GM21529 (cell line): ENCODE measurements around the gene SUPT6H.

Experiments
- ATAC-seq: cut with Tn5 transposase; IDR thresholded peaks from one replicate; pipeline ENCODE4 v1.9.1; 2021; ENCODE audit not compliant: unreplicated experiment

Gene SUPT6H

DNA sequence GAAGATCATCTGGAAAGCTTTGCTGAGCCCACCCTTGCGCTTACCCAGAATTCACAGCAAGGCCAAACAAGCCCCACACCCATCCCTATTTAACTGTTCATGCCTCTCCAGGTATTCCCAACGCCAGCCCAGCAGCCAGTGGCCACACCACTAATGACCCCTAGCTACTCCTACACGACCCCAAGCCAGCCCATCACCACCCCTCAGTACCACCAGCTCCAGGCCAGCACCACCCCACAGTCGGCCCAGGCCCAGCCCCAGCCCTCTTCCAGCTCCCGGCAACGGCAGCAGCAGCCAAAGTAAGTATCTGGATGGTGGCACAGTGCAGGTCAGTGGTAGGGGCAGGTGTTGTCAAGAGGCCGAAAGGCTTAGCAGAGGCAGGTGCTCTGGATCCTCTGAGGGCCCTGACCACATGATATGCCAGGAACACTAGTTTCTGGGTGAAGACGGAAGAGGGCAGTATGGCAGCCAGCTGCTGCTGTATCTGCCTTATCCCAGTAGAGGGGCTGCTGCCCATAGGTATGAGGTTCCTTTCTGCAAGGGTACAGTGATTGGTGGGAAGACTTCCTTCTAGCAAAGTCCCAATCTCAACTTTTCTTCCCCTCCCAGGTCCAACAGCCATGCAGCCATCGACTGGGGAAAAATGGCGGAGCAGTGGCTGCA, 39.0 kb downstream of the SUPT6H start:
- ATAC-seq: no peak

DNA sequence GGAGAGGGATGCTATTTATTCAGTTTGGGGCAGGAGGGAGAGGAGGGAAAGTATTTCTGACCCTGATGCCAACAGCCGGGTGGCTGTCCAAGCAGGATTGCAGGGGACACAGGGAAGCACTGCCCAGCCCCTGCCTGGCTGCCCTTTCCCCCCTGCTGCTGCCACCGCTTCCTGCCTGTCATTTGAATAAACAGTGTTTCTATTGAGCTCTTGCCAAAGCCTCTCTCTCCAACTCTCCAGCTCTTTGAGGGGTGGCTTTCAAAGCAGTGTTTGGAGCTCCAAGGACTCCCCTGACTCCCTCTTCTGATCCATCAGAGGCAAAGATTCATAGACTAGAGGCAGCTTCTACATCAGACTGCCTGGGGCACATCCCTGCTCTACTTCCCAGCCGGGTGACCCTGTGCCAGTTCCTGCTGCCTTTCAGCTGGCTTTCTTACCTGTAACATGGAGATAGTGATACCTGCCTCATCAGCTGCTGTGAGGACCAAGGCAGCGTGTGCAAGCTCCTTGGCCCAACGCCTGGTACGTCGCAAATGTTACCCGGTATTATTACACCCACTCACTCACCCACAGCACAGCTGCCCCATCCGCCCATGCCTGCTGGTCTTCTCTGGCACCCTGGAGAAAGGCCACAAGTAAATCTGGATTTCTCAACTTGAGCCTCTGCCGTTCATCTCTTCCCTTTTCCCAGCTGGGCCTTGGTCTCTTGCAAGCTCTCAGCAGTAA, 40.2 kb downstream of the SUPT6H start:
- ATAC-seq: no peak

DNA sequence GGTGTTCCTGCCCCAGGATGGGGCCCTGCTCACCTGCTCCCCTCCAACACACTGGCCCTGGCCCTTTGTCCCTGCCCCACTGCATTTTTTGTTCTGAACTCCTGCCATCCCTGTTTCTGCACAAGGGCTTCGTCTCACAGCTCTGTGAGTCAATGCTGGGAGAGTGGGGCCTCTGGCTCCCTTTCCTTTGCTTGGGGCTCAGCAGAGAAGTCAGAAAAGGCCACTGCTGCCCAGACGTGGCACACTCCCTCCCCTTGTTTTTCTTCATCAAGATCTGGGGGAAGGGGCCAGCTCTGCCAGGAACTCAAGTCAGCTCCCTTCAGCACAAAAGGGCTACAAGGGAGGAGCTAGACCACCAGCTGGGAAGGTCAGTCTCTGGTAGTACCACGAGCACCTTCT, 40.7 kb downstream of the SUPT6H start:
- ATAC-seq: no peak

DNA sequence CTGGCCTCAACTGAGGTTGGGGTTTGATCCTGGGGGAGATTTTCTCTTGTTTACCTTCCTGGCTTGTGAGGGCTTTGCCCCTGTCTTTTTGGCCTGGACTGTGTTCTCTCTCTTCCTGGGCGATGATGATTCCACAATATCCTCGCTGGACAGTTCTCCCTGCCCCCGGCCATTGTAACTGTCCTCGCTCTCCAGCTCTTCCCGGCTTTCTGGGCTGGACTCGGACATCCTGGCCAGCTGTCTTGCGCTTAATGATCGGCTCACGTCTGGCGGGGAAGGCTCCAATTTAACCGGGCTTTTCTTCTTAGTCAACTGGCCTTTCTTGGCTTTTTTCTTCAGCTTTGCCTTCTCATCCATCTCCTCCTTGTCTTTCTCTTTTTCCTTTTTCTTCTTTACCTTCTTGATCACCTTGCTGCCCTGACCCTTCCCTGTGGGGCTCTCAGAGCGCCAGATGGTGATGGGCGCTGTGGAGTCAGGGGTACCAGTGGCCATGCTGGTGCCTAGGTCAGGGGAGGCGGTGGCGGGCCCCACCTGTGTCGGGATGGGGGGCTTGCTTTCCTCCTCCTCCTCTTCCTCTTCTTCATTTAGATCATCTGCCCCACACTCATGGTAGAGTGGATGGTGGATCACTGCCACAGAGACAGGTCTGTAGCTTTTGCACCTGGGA, 41.7 kb downstream of the SUPT6H start:
- no peak for ATAC-seq

DNA sequence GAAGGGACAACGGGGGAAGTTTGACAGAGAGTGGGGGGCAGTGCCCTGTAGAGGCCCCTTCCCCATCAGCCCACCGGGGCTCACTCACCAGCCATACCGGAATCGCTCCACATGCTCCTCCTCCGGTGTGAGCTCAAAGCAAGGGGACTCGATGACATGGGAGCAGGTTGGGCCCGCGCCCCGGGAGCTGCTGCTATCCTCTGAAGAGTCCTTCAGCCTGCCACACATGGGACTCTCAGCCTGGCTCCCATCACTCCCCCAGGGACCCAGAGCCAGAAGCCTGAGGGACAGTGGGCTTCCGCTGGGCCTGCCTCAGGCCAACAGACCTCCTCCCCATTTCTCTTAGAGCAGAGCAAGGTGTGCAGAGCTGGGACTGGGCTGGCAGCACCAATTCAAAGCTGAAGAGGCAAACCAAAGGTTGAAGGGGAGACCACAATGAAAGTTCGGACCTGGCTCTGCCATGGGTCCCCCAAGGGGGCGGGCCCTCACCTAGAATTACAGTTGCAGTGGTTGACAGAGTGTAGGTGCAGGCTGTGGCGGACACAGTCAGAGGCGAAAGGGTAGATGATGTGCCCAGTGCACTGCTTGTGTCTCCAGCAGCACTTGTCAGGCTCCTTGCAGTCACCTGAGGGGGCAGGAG, 42.3 kb downstream of the SUPT6H start:
- no peak for ATAC-seq

DNA sequence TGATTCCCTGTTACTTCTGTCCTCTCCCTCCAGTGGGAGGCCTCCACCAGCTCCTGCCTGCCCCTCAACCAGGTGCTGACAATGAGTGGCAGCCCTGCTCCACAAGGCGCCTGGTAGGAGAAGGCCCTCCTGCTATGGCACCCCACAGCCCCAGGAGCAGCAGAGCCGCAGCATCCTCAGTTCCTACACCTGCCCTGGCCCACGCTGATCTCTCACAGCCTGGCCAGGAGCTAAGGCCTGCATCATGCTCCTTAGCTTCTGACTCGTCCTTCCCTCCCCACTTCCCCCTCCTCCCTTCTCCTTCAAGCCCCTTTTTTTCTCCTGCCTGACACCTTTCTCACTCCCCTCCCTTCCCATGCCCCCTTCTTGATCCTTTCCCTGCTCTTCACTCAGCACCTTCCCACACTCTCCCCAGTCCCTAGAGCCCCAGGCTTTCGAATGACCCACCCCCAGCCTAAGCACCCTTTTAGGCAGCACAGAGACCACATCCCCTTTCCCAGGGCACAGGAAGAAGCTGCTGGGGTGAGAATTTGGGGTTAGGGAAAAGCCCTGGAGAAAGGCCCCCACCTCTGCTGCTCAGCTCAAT, 43.2 kb downstream of the SUPT6H start:
- no peak for ATAC-seq

DNA sequence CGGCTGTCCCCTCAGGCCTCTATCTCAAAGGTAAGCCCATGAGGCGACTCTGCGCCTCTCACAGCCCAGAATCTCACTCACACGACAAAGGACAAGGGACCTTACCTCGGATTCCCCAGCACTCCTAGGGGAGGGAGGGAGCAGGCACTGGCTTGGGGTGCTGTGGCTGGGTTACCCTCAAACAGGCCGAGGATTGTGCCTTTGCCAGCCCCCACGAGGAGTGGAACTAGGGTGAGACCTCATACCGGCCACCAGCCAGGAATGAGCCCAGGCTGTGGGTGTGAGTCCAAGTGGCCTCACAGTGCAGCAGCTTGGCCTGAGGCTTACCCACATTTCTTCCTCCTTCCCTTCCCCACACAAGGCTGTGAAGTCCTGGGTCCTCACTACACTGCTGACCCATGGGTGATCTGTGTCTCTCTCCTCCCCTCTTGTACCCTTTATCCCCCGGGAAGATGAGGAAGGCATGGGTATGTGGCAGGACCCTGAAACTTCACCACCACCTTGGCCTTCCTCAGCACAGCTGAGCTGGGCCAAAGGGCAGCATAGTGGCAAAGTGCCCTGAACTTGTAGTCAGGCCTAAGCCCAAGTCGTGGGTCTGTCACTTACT, 43.8 kb downstream of the SUPT6H start:
- ATAC-seq: no peak

DNA sequence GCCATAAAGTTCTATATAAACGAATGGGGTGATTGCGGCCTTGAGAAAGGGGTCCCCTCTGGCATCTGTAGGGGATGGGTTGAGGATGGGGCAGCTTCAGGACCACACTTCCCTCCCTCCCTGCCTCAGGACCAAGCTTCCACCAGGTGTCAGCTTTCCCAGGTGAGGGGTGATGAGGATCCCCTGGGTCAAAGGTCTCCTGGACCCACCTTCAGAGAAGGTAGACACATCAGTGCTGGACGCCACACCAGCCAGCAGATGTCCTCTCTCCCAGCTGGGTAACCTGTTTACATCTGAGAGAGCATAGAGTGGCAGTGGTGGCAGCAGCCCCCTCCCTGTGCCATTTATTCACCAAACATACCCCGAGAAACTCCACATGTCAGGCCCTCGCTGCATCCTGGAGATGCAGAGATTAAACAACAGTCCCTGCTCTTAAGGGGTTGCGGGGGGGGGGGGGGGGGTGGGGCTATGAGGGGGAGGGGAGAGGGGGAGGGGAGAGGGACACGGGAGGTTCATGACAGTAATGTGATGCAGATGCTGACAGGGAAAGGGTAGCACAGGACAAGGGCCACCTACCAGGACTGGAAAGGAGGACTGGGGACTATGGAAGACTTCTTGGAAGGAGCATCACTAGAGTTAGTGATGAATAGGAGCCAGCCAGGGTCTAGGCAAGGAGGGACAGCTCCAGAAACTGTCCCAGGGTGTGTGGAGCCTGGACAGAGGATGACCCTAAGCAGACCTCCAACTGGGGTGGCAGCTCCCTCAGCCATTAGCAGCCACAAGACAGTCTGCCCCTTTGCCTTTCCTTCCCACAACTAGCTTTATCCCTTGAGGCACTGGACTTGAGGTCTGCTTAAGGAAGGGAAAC, 44.7 kb downstream of the SUPT6H start:
- ATAC-seq: no peak

DNA sequence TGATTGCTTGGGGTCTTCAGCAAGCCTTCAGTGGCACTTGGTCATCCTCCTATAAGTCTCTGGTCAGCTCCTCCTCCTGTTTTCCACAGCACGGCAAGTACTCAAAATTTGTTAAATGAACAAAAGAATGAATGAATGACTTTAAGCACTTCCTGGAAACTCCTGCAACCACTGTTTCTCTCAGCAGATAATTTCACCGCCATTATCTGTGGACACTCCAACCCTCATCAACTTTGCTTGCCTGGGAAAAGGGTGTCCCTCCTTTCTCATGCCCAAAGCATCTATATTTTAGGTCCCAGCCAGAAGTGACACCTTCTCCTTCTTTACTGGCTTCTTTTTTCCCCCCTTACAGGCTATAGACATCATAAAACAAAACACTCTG, 45.3 kb downstream of the SUPT6H start:
- ATAC-seq: no peak

DNA sequence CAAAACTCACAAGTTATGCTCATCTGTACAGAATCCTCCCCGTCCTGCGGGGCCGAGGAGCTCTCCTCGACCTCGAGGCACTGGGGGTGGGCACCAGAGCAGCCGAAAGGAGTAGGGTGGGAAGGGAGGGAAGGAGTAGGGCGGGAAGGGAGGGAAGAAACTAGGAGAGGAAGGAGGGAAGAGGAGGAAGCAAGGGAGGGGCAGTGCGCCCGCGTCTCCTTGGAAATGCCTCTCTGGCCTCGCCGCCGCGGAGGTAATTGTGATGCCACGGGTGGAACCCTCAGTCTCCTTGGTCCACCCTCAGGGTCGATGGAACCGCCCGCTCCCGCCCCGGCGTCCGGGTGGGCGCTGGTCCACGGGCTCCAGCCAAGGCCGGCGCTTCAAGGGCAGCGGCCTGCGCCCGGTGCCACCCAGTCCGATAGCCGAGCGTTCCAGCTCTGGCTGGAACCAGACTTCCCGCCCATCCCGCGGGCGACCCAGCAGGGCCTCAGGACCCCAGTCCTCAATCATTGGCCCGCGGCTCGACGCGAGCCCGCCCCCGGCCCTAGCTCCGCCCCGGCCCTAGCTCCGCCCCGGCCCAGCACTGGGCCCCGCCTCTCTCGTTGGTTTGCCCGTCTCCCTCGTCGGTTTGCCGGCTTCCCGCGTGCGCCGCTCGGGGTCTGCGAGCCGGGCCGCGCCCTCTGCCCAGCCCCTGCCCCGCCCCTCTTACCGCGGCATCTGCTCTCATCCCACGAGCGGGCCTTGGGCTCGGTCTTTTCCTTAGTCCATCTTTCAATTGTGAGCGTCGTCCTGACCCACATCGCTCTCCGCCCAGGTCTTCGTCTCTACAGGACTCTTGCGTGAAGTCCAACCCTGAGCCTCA, 49.1 kb downstream of the SUPT6H start:
- peak; percentile 75 for ATAC-seq

DNA sequence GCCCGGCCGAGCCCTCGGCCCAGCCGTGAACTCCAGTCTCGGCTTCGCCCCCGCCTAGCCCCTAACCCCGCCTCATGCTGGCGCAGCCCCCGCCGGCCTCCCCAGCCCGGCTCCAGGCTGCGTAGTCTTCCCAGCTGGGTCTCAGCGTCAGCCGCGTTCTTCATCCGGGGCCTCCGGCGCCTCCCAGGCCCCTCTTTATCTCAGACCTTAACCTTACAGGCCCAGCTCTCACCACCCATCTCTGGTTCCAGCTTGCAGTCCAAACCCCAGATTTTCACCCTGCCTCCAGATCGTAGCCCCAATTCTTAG, 49.7 kb downstream of the SUPT6H start, which contains the start of gene PROCA1:
Gene PROCA1 (minus strand): TSS at position 166 of the 309 bp plus-strand sequence. CDS start 228 bp downstream, outside the sequence.
- peak; percentile 21 for ATAC-seq

DNA sequence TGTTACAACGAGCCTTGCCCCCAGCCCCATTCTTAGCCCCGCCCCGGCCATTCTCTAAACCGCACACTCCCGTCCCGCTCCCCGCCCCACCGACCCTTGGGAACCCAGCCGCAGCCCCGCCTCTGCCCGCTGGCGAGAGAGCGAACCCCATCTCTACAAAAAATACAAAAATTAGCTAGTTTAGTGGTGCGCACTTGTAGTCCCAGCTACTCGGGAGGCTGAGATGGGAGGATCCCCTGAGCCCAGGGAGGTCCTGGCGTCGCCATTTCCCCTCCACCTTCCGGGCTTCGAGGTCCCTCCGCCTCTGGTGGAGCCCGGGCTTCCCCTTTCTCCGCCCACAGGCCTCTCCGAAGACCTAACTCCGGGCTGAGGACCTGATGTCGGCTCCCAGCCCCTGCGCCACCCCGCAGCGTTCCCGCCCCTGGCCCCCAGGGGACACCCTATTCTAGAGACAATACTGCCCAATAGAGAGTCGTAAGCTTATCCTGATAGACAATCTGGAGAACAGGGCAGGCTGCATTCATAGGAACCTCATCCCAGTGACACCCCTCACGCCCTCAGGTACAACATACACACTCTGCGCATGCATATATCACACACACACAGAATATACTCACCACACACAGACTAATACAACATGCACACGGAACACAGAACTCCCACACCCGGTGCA, 50.2 kb downstream of the SUPT6H start:
- ATAC-seq: peak; percentile 40

DNA sequence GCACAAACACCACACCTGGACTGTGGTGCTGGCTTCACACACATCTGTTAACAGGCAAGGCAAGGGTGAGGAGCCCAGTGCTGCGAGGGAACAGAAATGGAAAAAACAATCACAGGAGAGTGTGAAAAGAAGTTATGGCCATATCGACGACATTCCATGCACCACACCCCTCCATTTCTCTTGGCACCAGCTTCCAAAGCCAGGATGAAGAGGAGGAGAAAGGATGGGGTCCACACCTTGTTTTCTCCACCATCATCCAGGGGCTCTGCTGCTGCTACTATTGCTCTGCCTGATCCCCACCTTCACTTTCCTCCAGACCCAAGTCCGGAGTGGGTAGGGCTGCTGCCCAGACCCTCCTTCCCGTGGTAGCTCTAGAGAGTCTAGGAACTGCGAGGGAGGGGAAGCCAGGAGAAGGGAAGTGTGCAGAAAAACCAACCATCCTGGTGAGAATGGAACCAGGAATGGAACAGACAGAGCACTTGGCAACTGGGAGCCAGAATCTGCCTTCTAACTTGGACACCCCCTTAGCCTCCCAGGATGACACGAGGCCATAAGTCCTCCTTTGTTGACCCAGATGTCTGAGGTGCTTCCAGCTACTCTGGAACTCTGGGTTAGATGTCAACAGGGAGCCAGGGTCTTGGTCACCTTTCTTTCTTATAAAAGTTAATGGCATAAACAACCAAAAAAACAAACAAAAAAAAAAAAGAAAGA, 50.9 kb downstream of the SUPT6H start:
- ATAC-seq: no peak

DNA sequence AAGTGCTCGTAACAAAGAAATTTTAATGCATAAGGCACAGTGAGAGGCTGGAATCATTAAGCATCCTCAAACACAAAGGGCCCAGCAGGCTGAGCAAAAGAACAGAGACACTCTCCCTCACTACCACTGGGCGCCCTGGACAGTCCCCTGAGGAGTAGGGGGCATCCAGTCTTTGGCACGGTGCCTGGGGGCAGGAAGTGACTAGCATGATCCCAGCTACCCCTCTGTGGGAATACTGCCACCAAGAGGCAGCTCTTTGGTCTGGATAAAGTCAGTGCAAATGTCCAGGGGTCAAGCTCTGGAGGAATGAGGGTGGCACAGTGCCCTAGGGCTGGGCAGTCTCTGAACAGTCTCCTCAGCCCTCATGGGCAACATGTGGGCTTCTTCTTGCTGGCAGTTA, 52.3 kb downstream of the SUPT6H start:
- ATAC-seq: no peak

DNA sequence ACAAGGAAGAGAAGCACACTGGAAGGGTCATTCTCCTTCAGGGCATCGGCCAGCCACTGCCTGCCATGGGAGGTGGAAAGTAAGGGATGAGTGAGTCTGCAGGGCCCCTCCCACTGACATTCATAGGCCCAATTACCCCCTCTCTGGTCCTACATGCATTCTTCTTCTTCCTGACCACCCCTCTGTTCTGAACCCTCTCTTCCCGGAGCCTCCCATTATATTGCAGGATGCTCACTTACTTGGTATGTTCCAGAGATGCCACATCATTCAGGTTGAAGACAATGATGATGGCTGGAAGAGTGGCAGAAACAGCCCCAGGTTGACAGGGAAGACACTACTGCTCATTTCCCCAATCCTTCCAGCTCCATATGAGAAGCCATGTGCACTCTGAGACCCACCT, 53.2 kb downstream of the SUPT6H start:
- no peak for ATAC-seq

DNA sequence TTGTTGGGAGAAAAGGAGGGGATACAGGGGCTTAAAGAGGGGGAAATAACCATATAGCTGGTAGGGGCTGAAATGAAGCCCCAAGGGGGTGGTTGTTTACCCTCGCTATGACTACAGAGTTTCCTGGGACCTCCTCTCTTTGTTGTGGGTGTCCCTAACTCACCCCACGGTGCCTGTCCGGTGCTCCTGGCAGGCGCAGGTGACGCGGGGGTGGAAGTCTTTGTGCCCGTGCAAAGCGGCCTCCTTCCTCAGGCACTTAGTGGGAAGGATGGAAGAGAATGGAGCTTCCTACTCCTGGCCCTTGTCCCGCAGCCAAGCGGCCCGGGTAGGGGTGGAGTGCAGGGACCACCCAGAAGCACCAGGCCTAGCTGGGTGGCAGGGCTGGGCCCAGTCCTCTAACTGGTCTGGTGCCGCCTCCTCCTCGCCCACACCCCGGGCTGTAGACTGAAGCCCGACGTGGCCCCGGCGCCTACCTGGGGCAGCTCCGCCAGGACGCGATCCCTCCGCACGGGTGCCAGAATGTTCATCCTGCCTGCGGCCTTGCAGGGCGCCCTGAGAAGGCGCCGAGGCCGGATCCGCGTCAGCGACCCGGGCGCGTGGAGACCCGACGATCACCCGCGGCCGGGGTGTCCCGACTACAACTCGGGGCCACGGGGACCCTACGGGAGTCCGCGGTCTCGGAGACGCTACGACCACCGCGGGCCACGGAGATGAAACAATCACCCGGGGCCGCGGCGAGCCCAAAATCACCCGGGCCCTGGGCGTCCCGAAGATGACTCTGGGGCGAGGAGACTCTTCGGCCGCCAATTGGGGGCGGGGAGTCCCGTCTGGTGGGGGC, 55.0 kb downstream of the SUPT6H start:
- ATAC-seq: no peak
